Measurements from ENCODE around the gene PSME3. TPM values are rescaled to one million over a fixed set of nuclear protein-coding genes. Genes with fewer than 3 reads are reported as not detected.
A peak's percentile ranks its signal among the peaks of the same experiment; 100 is the strongest.

PSME3 gene
- total and polyA plus RNA-seq, 2 of the 13 experiments (the other 11 are each of a cell fraction or from before 2014, with no cell fraction given) = 66.3 to 135 TPM

DNA sequence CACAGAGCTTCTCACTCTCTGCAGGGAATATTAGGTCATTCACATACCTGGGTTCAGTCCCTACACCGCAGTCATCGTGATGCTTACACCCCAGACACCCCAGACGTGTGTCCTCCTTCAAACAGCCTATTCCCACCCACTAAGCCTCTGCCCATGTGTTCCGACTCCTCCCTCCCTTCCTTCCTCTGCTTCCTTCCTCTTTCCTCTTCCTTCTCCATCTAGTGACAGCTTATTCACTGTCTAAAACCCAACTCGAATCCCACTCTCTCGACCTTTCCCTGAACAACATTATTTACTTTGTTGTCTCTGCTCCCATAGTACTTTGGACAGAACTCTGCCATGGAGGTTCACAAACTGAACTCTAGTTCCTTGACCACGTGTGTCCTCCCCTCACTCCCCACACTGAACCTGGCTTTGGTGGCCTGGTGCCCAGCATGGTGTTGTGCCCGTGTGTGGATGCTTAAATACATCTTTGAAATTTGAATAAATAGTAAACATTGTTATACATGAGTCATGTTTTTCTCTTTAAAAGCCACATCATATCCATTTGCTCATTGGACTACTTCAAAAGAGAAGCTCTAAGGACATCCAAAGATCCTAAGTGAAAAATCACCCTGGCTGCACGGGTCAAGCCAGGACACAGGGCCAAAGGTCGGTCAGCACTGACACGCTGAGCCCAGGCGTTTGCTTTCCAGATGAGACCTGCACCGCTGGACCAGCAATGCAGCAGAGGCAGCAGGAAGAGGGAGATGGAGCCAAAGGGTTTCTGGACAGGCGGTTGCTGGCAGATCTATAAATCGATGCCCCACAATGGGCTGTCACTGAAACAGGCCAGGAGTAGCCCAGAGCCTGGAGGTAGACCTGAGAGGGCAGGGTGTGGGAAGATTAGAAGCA is 53.3 kb downstream of the PSME3 start (continued):
- TF ChIP-seq, protein P1, sequence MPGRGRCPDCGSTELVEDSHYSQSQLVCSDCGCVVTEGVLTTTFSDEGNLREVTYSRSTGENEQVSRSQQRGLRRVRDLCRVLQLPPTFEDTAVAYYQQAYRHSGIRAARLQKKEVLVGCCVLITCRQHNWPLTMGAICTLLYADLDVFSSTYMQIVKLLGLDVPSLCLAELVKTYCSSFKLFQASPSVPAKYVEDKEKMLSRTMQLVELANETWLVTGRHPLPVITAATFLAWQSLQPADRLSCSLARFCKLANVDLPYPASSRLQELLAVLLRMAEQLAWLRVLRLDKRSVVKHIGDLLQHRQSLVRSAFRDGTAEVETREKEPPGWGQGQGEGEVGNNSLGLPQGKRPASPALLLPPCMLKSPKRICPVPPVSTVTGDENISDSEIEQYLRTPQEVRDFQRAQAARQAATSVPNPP (CRISPR knock-in tag; IDR thresholded peaks at IDR 0.05) = no peak
- TF ChIP-seq TBL1XR1 (IDR thresholded peaks at IDR 0.05; ENCODE audit: borderline replicate concordance, low read length, partially characterized antibody) = peak; percentile 24
- peak; percentile 22; the same call in 1 of the 2 replicates for TF ChIP-seq ETV5 (CRISPR knock-in tag; IDR thresholded peaks at IDR 0.05; ENCODE audit: borderline replicate concordance)
- no peak for TF ChIP-seq TEAD2 (CRISPR knock-in tag; IDR thresholded peaks at IDR 0.05)
- TF ChIP-seq KDM1A (CRISPR knock-in tag; IDR thresholded peaks at IDR 0.05) = peak; percentile 82; the same call in 1 of the 2 replicates
- TF ChIP-seq KLF6 (CRISPR knock-in tag; IDR thresholded peaks at IDR 0.05) = 0 out of 2 replicates have a peak, but pooled peaks have one; percentile 51
- no peak for TF ChIP-seq RBM22 (optimal IDR thresholded peaks at IDR 0.05; ENCODE audit: low read length)
- TF ChIP-seq ZMAT3 (CRISPR knock-in tag; conservative IDR thresholded peaks at IDR 0.05) = peak; percentile 75; the same call in 1 of the 2 replicates
- TF ChIP-seq ZNF160 (CRISPR knock-in tag; IDR thresholded peaks at IDR 0.05) = no peak; the same call in 1 of the 2 replicates
- no peak for TF ChIP-seq ZNF33A (CRISPR knock-in tag; IDR thresholded peaks at IDR 0.05; ENCODE audit: borderline replicate concordance)
- TF ChIP-seq CHD4 (IDR thresholded peaks at IDR 0.05; ENCODE audit: borderline replicate concordance, low read length) = peak; percentile 97; the same call in 1 of the 2 replicates
- TF ChIP-seq TCF7 (IDR thresholded peaks at IDR 0.05; ENCODE audit: low read depth) = peak; percentile 61
- TF ChIP-seq ONECUT2 (CRISPR knock-in tag; IDR thresholded peaks at IDR 0.05) = peak; percentile 91
- no peak for TF ChIP-seq MAZ (IDR thresholded peaks at IDR 0.05; ENCODE audit: borderline replicate concordance, low read depth, low read length)
- TF ChIP-seq MAZ (CRISPR knock-in tag; IDR thresholded peaks at IDR 0.05; ENCODE audit: low read depth) = peak; percentile 51
- TF ChIP-seq GTF3A (CRISPR knock-in tag; conservative IDR thresholded peaks at IDR 0.05) = peak; percentile 33; the same call in 1 of the 2 replicates
- TF ChIP-seq ZNF17 (CRISPR knock-in tag; IDR thresholded peaks at IDR 0.05) = no peak
- TF ChIP-seq, protein P2, sequence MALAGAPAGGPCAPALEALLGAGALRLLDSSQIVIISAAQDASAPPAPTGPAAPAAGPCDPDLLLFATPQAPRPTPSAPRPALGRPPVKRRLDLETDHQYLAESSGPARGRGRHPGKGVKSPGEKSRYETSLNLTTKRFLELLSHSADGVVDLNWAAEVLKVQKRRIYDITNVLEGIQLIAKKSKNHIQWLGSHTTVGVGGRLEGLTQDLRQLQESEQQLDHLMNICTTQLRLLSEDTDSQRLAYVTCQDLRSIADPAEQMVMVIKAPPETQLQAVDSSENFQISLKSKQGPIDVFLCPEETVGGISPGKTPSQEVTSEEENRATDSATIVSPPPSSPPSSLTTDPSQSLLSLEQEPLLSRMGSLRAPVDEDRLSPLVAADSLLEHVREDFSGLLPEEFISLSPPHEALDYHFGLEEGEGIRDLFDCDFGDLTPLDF (CRISPR knock-in tag; IDR thresholded peaks at IDR 0.05) = no peak
- no peak for TF ChIP-seq CEBPB (IDR thresholded peaks at IDR 0.05; ENCODE audit: borderline replicate concordance, low read depth, low read length)
- TF ChIP-seq ZNF12 (CRISPR knock-in tag; IDR thresholded peaks at IDR 0.05) = no peak
- TF ChIP-seq ZNF30 (CRISPR knock-in tag; IDR thresholded peaks at IDR 0.05) = no peak
- TF ChIP-seq ISL2 (CRISPR knock-in tag; IDR thresholded peaks at IDR 0.05) = peak; percentile 20; the same call in 1 of the 2 replicates
- TF ChIP-seq ZFP90 (CRISPR knock-in tag; IDR thresholded peaks at IDR 0.05; ENCODE audit: borderline replicate concordance) = peak; percentile 72
- TF ChIP-seq ZFP62 (CRISPR knock-in tag; IDR thresholded peaks at IDR 0.05) = no peak
- TF ChIP-seq ZNF850 (CRISPR knock-in tag; conservative IDR thresholded peaks at IDR 0.05) = no peak
- TF ChIP-seq BORCS8-MEF2B (CRISPR knock-in tag; IDR thresholded peaks at IDR 0.05) = no peak
- TF ChIP-seq, protein P3, sequence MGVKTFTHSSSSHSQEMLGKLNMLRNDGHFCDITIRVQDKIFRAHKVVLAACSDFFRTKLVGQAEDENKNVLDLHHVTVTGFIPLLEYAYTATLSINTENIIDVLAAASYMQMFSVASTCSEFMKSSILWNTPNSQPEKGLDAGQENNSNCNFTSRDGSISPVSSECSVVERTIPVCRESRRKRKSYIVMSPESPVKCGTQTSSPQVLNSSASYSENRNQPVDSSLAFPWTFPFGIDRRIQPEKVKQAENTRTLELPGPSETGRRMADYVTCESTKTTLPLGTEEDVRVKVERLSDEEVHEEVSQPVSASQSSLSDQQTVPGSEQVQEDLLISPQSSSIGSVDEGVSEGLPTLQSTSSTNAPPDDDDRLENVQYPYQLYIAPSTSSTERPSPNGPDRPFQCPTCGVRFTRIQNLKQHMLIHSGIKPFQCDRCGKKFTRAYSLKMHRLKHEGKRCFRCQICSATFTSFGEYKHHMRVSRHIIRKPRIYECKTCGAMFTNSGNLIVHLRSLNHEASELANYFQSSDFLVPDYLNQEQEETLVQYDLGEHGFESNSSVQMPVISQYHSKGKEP (CRISPR knock-in tag; IDR thresholded peaks at IDR 0.05) = no peak
- TF ChIP-seq ZNF343 (CRISPR knock-in tag; IDR thresholded peaks at IDR 0.05) = peak; percentile 63; the same call in 1 of the 2 replicates

Measured in HepG2 (cell line).